ENCODE results near the gene PIEZO1. TPM values are rescaled to one million over a fixed set of nuclear protein-coding genes. Genes with fewer than 3 reads are reported as not detected.

Gene PIEZO1
- total RNA-seq, 2 donors from 2014 or later, result 84.1 to 97.0 TPM

DNA sequence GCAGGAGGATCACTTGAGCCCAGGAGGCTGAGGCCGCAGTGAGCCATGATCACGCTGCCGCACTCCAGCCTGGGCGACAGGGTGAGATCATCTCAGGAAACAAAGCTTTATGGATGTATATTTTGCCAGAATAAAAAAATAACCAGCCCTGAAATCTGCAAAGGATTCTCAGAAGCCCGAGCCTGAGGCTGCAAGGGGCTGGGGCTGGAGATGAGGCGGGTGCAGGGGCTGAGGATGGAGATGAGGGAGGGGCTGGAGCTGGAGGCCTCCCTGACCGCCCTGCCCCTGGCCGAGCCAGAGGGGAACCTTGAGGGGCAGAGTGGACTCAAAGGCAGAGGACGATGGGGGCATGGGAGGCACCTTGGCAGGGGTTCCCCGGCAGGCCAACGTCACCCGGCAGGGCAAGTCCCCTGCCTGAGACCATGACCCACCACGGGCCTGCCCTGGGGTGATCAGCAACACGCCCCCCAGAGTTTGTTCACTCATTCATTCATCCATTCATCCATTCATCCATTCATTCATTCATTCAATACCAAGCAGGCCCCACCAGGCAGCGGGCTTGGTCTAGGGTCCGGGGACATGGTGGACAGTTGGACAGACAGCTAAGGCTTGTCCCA is 32.5 kb downstream of the PIEZO1 start:
- TF ChIP-seq, protein P1, sequence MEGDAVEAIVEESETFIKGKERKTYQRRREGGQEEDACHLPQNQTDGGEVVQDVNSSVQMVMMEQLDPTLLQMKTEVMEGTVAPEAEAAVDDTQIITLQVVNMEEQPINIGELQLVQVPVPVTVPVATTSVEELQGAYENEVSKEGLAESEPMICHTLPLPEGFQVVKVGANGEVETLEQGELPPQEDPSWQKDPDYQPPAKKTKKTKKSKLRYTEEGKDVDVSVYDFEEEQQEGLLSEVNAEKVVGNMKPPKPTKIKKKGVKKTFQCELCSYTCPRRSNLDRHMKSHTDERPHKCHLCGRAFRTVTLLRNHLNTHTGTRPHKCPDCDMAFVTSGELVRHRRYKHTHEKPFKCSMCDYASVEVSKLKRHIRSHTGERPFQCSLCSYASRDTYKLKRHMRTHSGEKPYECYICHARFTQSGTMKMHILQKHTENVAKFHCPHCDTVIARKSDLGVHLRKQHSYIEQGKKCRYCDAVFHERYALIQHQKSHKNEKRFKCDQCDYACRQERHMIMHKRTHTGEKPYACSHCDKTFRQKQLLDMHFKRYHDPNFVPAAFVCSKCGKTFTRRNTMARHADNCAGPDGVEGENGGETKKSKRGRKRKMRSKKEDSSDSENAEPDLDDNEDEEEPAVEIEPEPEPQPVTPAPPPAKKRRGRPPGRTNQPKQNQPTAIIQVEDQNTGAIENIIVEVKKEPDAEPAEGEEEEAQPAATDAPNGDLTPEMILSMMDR (conservative IDR thresholded peaks at IDR 0.05), result no peak
- no peaks in the 10 kb centered on the region for H3K27me3 Mint-ChIP-seq (ENCODE audit: insufficient read depth)
- no peak overlapping the region for H3K4me3 Mint-ChIP-seq
- H3K4me3 ChIP-seq (ENCODE audit: low read length), result no peak overlapping the region
- no peak overlapping the region for H3K27ac ChIP-seq (ENCODE audit: low read depth, low read length)
- H3K27ac Mint-ChIP-seq, result no peak overlapping the region
- H3K4me1 Mint-ChIP-seq, result peaks cover 3% of the 10 kb centered on the region
- 94 to 96% methylated on average over 11 to 16 of the region's 16 CpGs for WGBS, 2 experiments (ENCODE audit: insufficient coverage in 1 of 2, insufficient read length in 1 of 2)
- H3K36me3 Mint-ChIP-seq (ENCODE audit: low read depth), result no peaks in the 10 kb centered on the region
- peaks cover 4% of the 10 kb centered on the region for H3K36me3 ChIP-seq (ENCODE audit: control insufficient read depth, insufficient read depth, low read length)
- no peak overlapping the region for H3K9ac ChIP-seq (ENCODE audit: extremely low read depth, low read length, poor library complexity, severe bottlenecking)
- no peaks in the 10 kb centered on the region for H3K27me3 ChIP-seq (ENCODE audit: control insufficient read depth, insufficient read depth, low read length, poor library complexity, severe bottlenecking)
- no peaks in the 10 kb centered on the region for H3K4me1 ChIP-seq (ENCODE audit: control insufficient read depth, insufficient read depth, low read length)
- no peaks in the 10 kb centered on the region for H3K9me3 ChIP-seq (ENCODE audit: control insufficient read depth, low read length)
- H3K9me3 Mint-ChIP-seq, result no peaks in the 10 kb centered on the region
- DNase-seq, result no peak

DNA sequence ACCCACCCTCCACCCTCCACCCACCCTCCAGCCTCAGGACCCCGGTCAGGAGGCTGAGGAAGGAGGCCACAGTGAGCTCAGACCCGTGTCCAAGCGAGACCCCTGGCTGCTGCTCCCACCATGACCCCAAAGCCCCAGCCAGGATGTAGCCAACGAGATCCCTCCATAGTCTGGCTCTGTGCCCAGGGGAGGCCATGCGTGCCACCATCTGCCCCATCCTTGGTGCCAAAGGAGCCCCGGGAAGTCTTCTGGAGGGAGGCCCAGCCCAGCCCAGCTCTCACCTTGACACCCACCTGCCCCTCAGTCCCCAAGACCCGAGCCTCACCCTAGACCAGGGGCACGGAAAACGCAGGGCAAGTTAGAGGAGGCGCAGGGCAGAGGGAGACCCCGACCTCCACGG is 34.2 kb downstream of the PIEZO1 start:
- H3K4me1 ChIP-seq (ENCODE audit: control insufficient read depth, insufficient read depth, low read length), result no peaks in the 10 kb centered on the region
- H3K27me3 ChIP-seq (ENCODE audit: control insufficient read depth, insufficient read depth, low read length, poor library complexity, severe bottlenecking), result no peaks in the 10 kb centered on the region
- no peak overlapping the region for H3K9ac ChIP-seq (ENCODE audit: extremely low read depth, low read length, poor library complexity, severe bottlenecking)
- no peaks in the 10 kb centered on the region for H3K36me3 Mint-ChIP-seq (ENCODE audit: low read depth)
- WGBS, 2 experiments (ENCODE audit: insufficient coverage in 1 of 2, insufficient read length in 1 of 2), result 92 to 93% methylated on average over 7 to 12 of the region's 12 CpGs
- H3K36me3 ChIP-seq (ENCODE audit: control insufficient read depth, insufficient read depth, low read length), result peaks cover 4% of the 10 kb centered on the region
- no peaks in the 10 kb centered on the region for H3K9me3 ChIP-seq (ENCODE audit: control insufficient read depth, low read length)
- H3K4me1 Mint-ChIP-seq, result peaks cover 3% of the 10 kb centered on the region
- no peak overlapping the region for H3K27ac Mint-ChIP-seq
- TF ChIP-seq, protein P1 (conservative IDR thresholded peaks at IDR 0.05), result no peak
- no peaks in the 10 kb centered on the region for H3K27me3 Mint-ChIP-seq (ENCODE audit: insufficient read depth)
- no peak for DNase-seq
- H3K4me3 ChIP-seq (ENCODE audit: low read length), result no peak overlapping the region
- no peak overlapping the region for H3K4me3 Mint-ChIP-seq
- no peaks in the 10 kb centered on the region for H3K9me3 Mint-ChIP-seq
- no peak overlapping the region for H3K27ac ChIP-seq (ENCODE audit: low read depth, low read length)

DNA sequence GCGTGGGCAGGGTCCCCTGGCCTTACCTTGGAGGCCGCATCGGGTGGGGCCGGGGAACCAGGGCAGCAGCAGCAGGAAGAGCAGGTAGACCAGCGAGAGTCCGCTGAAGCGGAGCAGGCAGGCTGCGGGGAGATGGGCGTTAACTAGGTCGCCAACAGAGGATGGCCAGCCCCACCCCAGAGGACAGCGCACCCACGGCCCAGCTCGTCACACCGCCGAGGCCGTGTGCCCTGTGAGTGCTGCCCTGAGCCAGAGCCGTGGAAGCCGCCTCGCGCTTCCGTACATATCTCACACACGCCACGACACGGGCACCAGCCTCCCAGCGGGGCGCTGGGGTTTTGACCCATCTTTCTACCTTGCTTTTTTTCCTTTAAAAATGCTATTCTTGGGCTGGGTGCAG is 35.7 kb downstream of the PIEZO1 start:
- Histone ChIP-seq H3K4me1 (ENCODE audit: control insufficient read depth, insufficient read depth, low read length) (no peaks in the 10 kb centered on the region), H3K27ac (ENCODE audit: low read depth, low read length) (no peak overlapping the region), H3K9me3 (ENCODE audit: control insufficient read depth, low read length) (no peaks in the 10 kb centered on the region), H3K9ac (ENCODE audit: extremely low read depth, low read length, poor library complexity, severe bottlenecking) (no peak overlapping the region), H3K4me3 (ENCODE audit: low read length) (no peak overlapping the region), H3K36me3 (ENCODE audit: control insufficient read depth, insufficient read depth, low read length) (peaks cover 4% of the 10 kb centered on the region), H3K27me3 (ENCODE audit: control insufficient read depth, insufficient read depth, low read length, poor library complexity, severe bottlenecking) (no peaks in the 10 kb centered on the region)
- Mint-ChIP-seq H3K4me1 (no peaks in the 10 kb centered on the region), H3K27ac (no peak overlapping the region), H3K4me3 (no peak overlapping the region), H3K36me3 (ENCODE audit: low read depth) (no peaks in the 10 kb centered on the region), H3K27me3 (ENCODE audit: insufficient read depth) (no peaks in the 10 kb centered on the region), H3K9me3 (no peaks in the 10 kb centered on the region)
- no peak for DNase-seq
- TF ChIP-seq, protein P1 (conservative IDR thresholded peaks at IDR 0.05), result no peak
- WGBS, 2 experiments (ENCODE audit: insufficient coverage in 1 of 2, insufficient read length in 1 of 2), result 96 to 97% methylated on average over 21 to 26 of the region's 26 CpGs

Measured in endodermal cell (in vitro differentiated cells).